ENCODE measurements around the gene CDCA4.

GRCh38 chr14:104977008-104977680, 43.7 kb downstream of the CDCA4 start:
- TF ChIP-seq, protein P1, sequence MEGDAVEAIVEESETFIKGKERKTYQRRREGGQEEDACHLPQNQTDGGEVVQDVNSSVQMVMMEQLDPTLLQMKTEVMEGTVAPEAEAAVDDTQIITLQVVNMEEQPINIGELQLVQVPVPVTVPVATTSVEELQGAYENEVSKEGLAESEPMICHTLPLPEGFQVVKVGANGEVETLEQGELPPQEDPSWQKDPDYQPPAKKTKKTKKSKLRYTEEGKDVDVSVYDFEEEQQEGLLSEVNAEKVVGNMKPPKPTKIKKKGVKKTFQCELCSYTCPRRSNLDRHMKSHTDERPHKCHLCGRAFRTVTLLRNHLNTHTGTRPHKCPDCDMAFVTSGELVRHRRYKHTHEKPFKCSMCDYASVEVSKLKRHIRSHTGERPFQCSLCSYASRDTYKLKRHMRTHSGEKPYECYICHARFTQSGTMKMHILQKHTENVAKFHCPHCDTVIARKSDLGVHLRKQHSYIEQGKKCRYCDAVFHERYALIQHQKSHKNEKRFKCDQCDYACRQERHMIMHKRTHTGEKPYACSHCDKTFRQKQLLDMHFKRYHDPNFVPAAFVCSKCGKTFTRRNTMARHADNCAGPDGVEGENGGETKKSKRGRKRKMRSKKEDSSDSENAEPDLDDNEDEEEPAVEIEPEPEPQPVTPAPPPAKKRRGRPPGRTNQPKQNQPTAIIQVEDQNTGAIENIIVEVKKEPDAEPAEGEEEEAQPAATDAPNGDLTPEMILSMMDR (IDR thresholded peaks at IDR 0.05; ENCODE audit: poor library complexity): no peak
- no peak for TF ChIP-seq EZH2 (IDR thresholded peaks at IDR 0.05; ENCODE audit: borderline replicate concordance)

Measured in hepatocyte (in vitro differentiated cells).